ENCODE data around the gene TMEM100.
A peak's percentile ranks its signal among the peaks of the same experiment; 100 is the strongest.

TMEM100 gene

DNA sequence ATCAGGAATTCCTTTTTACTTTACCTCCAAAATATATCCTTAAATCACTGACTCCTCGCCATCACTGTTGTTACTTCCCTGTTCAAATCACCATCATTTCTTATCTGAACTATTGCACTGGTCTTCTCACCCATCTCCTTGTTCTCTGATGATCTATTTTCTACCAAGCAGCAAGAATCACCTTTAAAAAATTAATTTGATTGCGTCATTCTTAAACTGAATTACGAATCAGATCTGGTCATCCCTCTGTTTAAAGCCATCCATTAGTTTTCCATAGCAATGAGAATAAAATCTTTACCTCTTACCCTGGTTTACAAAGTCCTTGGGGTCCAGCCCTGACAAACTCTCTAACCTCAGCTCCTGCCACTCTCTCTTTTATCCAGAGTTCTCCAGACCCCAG lies 42.8 kb upstream of the TMEM100 start:
- H3K4me3 ChIP-seq (ENCODE audit: low read depth in 1 of 2, low read length in 1 of 2): no peak overlapping the region
- TF ChIP-seq, protein P1, sequence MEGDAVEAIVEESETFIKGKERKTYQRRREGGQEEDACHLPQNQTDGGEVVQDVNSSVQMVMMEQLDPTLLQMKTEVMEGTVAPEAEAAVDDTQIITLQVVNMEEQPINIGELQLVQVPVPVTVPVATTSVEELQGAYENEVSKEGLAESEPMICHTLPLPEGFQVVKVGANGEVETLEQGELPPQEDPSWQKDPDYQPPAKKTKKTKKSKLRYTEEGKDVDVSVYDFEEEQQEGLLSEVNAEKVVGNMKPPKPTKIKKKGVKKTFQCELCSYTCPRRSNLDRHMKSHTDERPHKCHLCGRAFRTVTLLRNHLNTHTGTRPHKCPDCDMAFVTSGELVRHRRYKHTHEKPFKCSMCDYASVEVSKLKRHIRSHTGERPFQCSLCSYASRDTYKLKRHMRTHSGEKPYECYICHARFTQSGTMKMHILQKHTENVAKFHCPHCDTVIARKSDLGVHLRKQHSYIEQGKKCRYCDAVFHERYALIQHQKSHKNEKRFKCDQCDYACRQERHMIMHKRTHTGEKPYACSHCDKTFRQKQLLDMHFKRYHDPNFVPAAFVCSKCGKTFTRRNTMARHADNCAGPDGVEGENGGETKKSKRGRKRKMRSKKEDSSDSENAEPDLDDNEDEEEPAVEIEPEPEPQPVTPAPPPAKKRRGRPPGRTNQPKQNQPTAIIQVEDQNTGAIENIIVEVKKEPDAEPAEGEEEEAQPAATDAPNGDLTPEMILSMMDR (IDR thresholded peaks at IDR 0.05): no peak
- H3K36me3 ChIP-seq: peaks cover 19% of the 10 kb centered on the region
- H3K27me3 ChIP-seq: no peaks in the 10 kb centered on the region
- H3K9me3 ChIP-seq: no peaks in the 10 kb centered on the region
- no peak overlapping the region for H3K27ac ChIP-seq
- peaks cover 23 to 30% of the 10 kb centered on the region in 2 experiments for H3K4me1 ChIP-seq (ENCODE audit: control insufficient read depth in 1 of 2, insufficient read depth in 1 of 2, low read depth in 1 of 2, low read length in 1 of 2)

DNA sequence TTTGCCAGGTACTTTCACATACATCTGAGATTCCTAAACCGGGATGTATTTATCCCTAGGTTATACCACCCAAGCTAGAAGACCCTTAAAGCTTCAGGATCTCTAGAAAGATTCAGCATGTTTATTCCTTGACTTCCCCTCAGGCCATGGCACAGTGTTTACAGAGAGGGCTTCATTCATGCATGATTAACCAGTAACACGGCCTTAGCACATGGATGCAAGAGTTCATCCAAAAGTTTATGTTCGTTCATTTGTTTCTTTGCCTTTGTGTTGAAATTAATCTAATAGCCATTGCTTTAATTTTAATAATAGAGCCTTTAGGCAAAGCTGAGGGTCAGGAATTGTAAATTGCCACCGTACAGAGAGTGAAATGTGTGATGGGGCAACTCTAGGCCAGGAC lies 41.9 kb upstream of the TMEM100 start:
- Histone ChIP-seq H3K27ac (peak overlapping the region; percentile 69), H3K4me1 (ENCODE audit: control insufficient read depth in 1 of 2, insufficient read depth in 1 of 2, low read depth in 1 of 2, low read length in 1 of 2) (peaks cover 30 to 38% of the 10 kb centered on the region in 2 experiments), H3K9me3 (no peaks in the 10 kb centered on the region), H3K27me3 (no peaks in the 10 kb centered on the region), H3K4me3 (ENCODE audit: low read depth in 1 of 2, low read length in 1 of 2) (no peak overlapping the region), H3K36me3 (peaks cover 14% of the 10 kb centered on the region)
- TF ChIP-seq, protein P1 (IDR thresholded peaks at IDR 0.05): no peak

DNA sequence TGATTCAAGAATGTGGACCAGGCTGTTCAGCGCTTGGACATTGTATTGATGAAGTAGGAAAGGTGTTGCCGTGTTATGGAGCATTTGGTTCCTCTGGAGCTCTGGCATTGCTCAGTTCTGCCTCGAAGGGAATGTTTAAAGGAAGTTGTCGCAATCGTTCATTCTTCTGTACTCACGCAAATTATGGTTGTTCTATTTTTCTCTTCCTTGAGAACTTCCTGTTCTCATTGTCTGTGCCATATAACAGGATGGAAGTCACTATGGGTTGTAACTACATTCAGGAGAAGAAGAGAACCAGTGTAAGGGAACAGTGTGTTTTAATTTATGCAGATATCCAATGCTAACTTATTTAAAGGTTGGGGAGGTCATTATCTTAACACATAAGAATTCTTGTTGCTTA lies 41.2 kb upstream of the TMEM100 start:
- Histone ChIP-seq H3K27ac (peak overlapping the region; percentile 69), H3K4me1 (ENCODE audit: control insufficient read depth in 1 of 2, insufficient read depth in 1 of 2, low read depth in 1 of 2, low read length in 1 of 2) (peaks cover 30 to 40% of the 10 kb centered on the region in 2 experiments), H3K27me3 (no peaks in the 10 kb centered on the region), H3K36me3 (peaks cover 8% of the 10 kb centered on the region), H3K4me3 (ENCODE audit: low read depth in 1 of 2, low read length in 1 of 2) (no peak overlapping the region), H3K9me3 (no peaks in the 10 kb centered on the region)
- TF ChIP-seq, protein P1 (IDR thresholded peaks at IDR 0.05): no peak

DNA sequence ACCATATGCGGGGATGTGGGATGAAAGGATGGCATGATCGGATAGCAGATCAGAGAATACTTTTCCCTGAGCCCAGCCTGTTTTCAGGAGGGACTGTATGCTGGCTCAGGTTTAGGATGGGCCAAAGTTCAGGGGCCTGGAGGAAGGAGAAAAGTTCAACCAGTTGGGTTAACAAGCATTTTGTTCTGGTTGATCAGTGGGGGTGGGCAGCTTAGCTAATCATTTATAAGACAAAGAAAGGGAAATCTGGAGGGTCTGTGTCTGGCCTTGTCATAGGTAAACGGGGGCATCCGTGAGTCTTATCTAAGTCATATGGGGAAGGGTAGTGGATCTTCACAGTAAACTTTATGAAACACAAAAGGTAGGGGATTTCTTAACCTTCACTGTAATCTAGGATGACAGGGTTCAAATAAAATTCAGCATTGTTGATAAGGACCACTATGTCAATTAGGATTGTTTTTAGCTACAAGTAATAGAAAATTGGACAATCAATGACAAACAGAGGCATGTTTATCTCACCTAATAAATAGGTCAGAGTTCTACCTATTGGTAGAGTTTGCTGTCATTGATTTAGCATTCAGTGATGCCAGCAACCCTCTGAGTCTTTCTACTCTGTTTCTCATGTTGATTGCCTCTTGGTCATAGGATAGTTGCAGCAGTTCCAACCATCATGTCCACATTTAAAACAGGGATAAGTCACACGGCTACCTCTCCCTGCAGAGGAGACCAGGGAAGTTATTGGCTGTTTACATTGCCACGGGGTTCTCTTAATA lies 39.6 kb upstream of the TMEM100 start:
- no peaks in the 10 kb centered on the region for H3K36me3 ChIP-seq
- TF ChIP-seq, protein P1 (IDR thresholded peaks at IDR 0.05): no peak
- no peak overlapping the region for H3K4me3 ChIP-seq (ENCODE audit: low read depth in 1 of 2, low read length in 1 of 2)
- H3K4me1 ChIP-seq (ENCODE audit: control insufficient read depth in 1 of 2, insufficient read depth in 1 of 2, low read depth in 1 of 2, low read length in 1 of 2): peaks cover 30 to 40% of the 10 kb centered on the region in 2 experiments
- H3K27me3 ChIP-seq: no peaks in the 10 kb centered on the region
- H3K9me3 ChIP-seq: no peaks in the 10 kb centered on the region
- H3K27ac ChIP-seq: peak overlapping the region; percentile 91

DNA sequence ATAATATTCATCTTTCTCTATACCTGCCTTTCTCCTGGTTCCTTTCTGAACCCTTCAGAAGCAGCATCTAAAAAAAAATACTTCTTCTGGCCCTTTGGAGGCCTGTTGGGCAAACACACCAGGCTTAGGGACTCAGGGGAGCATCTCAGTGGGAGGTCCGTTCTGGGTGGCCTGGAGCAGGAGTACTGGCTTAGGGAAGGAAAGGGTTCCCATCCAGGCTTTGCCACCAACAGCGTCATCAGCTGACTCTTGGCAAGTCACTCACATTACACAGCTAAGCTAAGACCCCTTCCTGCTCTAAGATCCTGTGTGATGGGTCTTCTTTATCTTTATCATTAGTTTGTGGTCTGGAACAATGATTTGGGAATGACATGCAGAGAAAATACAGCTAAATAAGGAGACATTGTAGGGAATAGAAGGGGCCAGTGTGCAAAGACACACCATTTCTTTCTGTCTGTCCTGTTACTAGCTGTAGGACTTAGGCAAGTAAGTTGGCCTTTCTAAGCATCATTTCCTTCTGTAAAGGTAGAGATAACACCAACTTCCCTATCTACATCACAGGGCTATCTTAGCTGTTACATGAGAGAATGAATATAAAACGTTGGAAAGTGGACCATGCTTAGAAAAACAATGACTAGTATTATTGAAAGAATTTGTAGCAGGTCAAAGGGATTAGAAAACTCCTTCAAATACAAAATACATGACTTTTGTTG lies 38.1 kb upstream of the TMEM100 start:
- TF ChIP-seq, protein P1 (IDR thresholded peaks at IDR 0.05): no peak
- peak overlapping the region in 1 of 2 experiments; percentile 6 for H3K4me3 ChIP-seq (ENCODE audit: low read depth in 1 of 2, low read length in 1 of 2)
- peaks cover 30 to 43% of the 10 kb centered on the region in 2 experiments for H3K4me1 ChIP-seq (ENCODE audit: control insufficient read depth in 1 of 2, insufficient read depth in 1 of 2, low read depth in 1 of 2, low read length in 1 of 2)
- H3K27ac ChIP-seq: peak overlapping the region; percentile 91
- H3K9me3 ChIP-seq: no peaks in the 10 kb centered on the region
- H3K27me3 ChIP-seq: no peaks in the 10 kb centered on the region
- H3K36me3 ChIP-seq: no peaks in the 10 kb centered on the region
